IPS-18a (cell line): ENCODE results near the gene TAF11L7.
"Not testable (repeated sequence)": the region's sequence is repeated elsewhere in the genome, so short reads cannot be mapped to it uniquely, and the experiment has no call there.

ENCODE experiments used
- H3K27ac ChIP-seq: one replicate; pipeline ENCODE4 v1.5.1; 2013; ENCODE audit warnings: low read length
- H3K27me3 ChIP-seq: one replicate; pipeline ENCODE4 v1.6.1; 2013; ENCODE audit warnings: mild to moderate bottlenecking, low read length; ENCODE audit not compliant: control insufficient read depth, insufficient read depth
- H3K36me3 ChIP-seq: one replicate; pipeline ENCODE4 v1.6.1; 2013; ENCODE audit warnings: low read depth, low read length; ENCODE audit not compliant: control insufficient read depth
- H3K4me1 ChIP-seq: one replicate; pipeline ENCODE4 v1.6.1; 2013; ENCODE audit warnings: low read depth, low read length; ENCODE audit not compliant: control insufficient read depth
- H3K4me3 ChIP-seq: one replicate; pipeline ENCODE4 v1.5.1; 2013; ENCODE audit warnings: low read length
- H3K9ac ChIP-seq: one replicate; pipeline ENCODE4 v1.6.1; 2013; ENCODE audit warnings: mild to moderate bottlenecking, low read length, moderate library complexity
- H3K9me3 ChIP-seq: one replicate; pipeline ENCODE4 v1.6.1; 2013; ENCODE audit warnings: low read depth, low read length; ENCODE audit not compliant: control insufficient read depth

The TAF11L7 gene

GRCh38 chr5:17594255-17594654, 8.7 kb upstream of the TAF11L7 start, which contains the start of gene TAF11L9:
TSS of gene TAF11L9 (minus strand) at chr5:17594394.
- H3K9me3 ChIP-seq, H3K4me3 ChIP-seq, H3K36me3 ChIP-seq, H3K4me1 ChIP-seq, H3K27me3 ChIP-seq, H3K27ac ChIP-seq, H3K9ac ChIP-seq: not testable (repeated sequence)

GRCh38 chr5:17590860-17591259, 5.3 kb upstream of the TAF11L7 start, which contains the start of gene TAF11L8:
TSS of gene TAF11L8 (minus strand) at chr5:17590960.
- H3K27me3 ChIP-seq, H3K4me3 ChIP-seq, H3K36me3 ChIP-seq, H3K9me3 ChIP-seq, H3K27ac ChIP-seq, H3K9ac ChIP-seq, H3K4me1 ChIP-seq: not testable (repeated sequence)
